PC-9 (cell line): Measurements from ENCODE around the gene RPAP3. TPM values are rescaled to one million over a fixed set of nuclear protein-coding genes. Genes with fewer than 3 reads are reported as not detected.

Experiments used
- BruUV-seq: library from RNA; stranded (reverse); fragments of 400-500 nt; replicated peaks from 2 replicates; lab custom pipeline; 2021; lab: Mats Ljungman, UMichigan
- CTCF ChIA-PET: fragments of 300-600 bp; sonication (Branson Sonifier 250); formaldehyde crosslinking; loops from one replicate; lab custom pipeline; 2022; ENCODE audit warnings: antibody characterized with exemption; lab: Charles Lee
- POLR2A ChIA-PET: fragments of 300-600 bp; sonication (Branson Sonifier 250); formaldehyde crosslinking; loops from one replicate; lab custom pipeline; 2022; ENCODE audit warnings: antibody characterized with exemption; ENCODE audit not compliant: unreplicated experiment; lab: Charles Lee
- DNase-seq, 2 experiments: peaks; one replicate each; pipeline versions ENCODE4 v3.0.0 to v3.0.0-alpha.2; 2015 to 2022; ENCODE audit warnings: mixed read lengths in 1 of 2
- H2AFZ ChIP-seq: fragments of 200-600 bp; sonication (generic); 2 replicates; pipeline ENCODE4 v1.8.1; 2017; ENCODE audit warnings: antibody characterized with exemption
- H3F3A ChIP-seq: fragments of 200-600 bp; sonication (generic); 2 replicates; pipeline ENCODE4 v1.8.1; 2017; ENCODE audit warnings: antibody characterized with exemption, mild to moderate bottlenecking, low read depth; ENCODE audit not compliant: insufficient read depth
- H3K27ac ChIP-seq: fragments of 200-600 bp; sonication (generic); 2 replicates; pipeline ENCODE4 v1.6.1; 2016; ENCODE audit warnings: mixed run types
- H3K27me3 ChIP-seq: fragments of 200-600 bp; sonication (generic); 2 replicates; pipeline ENCODE4 v1.6.1; 2016; ENCODE audit warnings: low read depth, mixed run types; ENCODE audit not compliant: insufficient read depth
- H3K36me3 ChIP-seq: fragments of 200-600 bp; sonication (generic); 2 replicates; pipeline ENCODE4 v1.6.1; 2016; ENCODE audit warnings: low read depth, mixed run types
- H3K4me1 ChIP-seq: fragments of 200-600 bp; sonication (generic); replicated peaks from 2 replicates; pipeline ENCODE4 v1.6.1; 2016; ENCODE audit warnings: mixed run types; ENCODE audit not compliant: insufficient read depth
- H3K4me2 ChIP-seq: fragments of 200-600 bp; sonication (generic); 2 replicates; pipeline ENCODE4 v1.6.1; 2017; ENCODE audit warnings: mixed run types
- H3K4me3 ChIP-seq: fragments of 200-600 bp; sonication (generic); 2 replicates; pipeline ENCODE4 v1.6.1; 2016; ENCODE audit warnings: mixed run types
- H3K79me2 ChIP-seq: fragments of 200-600 bp; sonication (generic); 2 replicates; pipeline ENCODE4 v1.6.1; 2017; ENCODE audit warnings: low read depth, mixed run types
- H3K9me2 ChIP-seq: fragments of 200-600 bp; sonication (generic); 2 replicates; pipeline ENCODE4 v1.8.1; 2017; ENCODE audit warnings: mild to moderate bottlenecking; ENCODE audit not compliant: insufficient read depth
- H3K9me3 ChIP-seq: fragments of 200-600 bp; sonication (generic); 2 replicates; pipeline ENCODE4 v1.8.1; 2016; ENCODE audit warnings: low read depth; ENCODE audit not compliant: insufficient read depth
- H4K20me1 ChIP-seq: fragments of 200-600 bp; sonication (generic); 2 replicates; pipeline ENCODE4 v1.8.1; 2017; ENCODE audit not compliant: insufficient read depth
- CTCF ChIP-seq: fragments of 200-600 bp; sonication (generic); conservative IDR thresholded peaks from 2 replicates; pipeline ENCODE4 v1.6.1; 2017; ENCODE audit warnings: mixed run types, antibody characterized with exemption, mild to moderate bottlenecking, moderate library complexity
- EZH2 ChIP-seq: fragments of 200-600 bp; sonication (generic); IDR thresholded peaks from 2 replicates; pipeline ENCODE4 v1.8.0; 2017; ENCODE audit warnings: antibody characterized with exemption, low read depth
- intact Hi-C: fragments of 100-400 bp; cut with micrococcal nuclease; formaldehyde crosslinking; loops from one replicate; pipeline ENCODE4 v1.10.0; 2022; ENCODE audit not compliant: unreplicated experiment
- total RNA-seq: library from RNA; stranded (reverse); gene quantifications from 2 replicates; pipeline ENCODE4 v1.2.3, GENCODE V29; 2021

Gene RPAP3
- total RNA-seq, 1 experiment from 2014 or later = 37.0 TPM

GRCh38 chr12:47730341-47730744 is 24.5 kb upstream of the RPAP3 start:
- Histone ChIP-seq H3K4me1 (peaks cover 8% of the 10 kb centered on the region), H3F3A (0 out of 2 replicates have a peak, but pooled peaks cover 6% of the 10 kb centered on the region), H3K9me3 (no peaks in the 10 kb centered on the region), H3K4me2 (no peak overlapping the region), H2AFZ (no peak overlapping the region), H3K4me3 (no peak overlapping the region), H3K27ac (no peak overlapping the region), H3K9me2 (no peaks in the 10 kb centered on the region), H3K27me3 (no peaks in the 10 kb centered on the region), H3K36me3 (no peaks in the 10 kb centered on the region), H3K79me2 (no peaks in the 10 kb centered on the region), H4K20me1 (no peaks in the 10 kb centered on the region)
- intact Hi-C loops = no loop called here
- POLR2A ChIA-PET = no interaction called here
- BruUV-seq = no TSS peak
- TF ChIP-seq CTCF (no peak), EZH2 (no peak)
- peak in 1 of 2 experiments; percentile 47 for DNase-seq
- CTCF ChIA-PET = interaction anchor here (1.3 kb wide), 1 partner anchor 11 kb away, joined by 3 read pairs; no protein-coding TSS in a partner anchor

- intact Hi-C loops = no loop called here
- ChIA-PET CTCF (interaction anchor here (0.6 to 1.3 kb wide), 2 partner anchors 12 to 26 kb away, joined by 3 to 5 read pairs; no protein-coding TSS in a partner anchor), POLR2A (no interaction called here)
- Histone ChIP-seq H3K27ac (no peak overlapping the region), H3K4me2 (no peak overlapping the region), H3K9me2 (no peaks in the 10 kb centered on the region), H3K36me3 (no peaks in the 10 kb centered on the region), H3F3A (0 out of 2 replicates have a peak, but pooled peaks cover 6% of the 10 kb centered on the region), H3K79me2 (no peaks in the 10 kb centered on the region), H3K27me3 (no peaks in the 10 kb centered on the region), H3K4me3 (no peak overlapping the region), H4K20me1 (no peaks in the 10 kb centered on the region), H3K9me3 (no peaks in the 10 kb centered on the region), H2AFZ (no peak overlapping the region), H3K4me1 (peaks cover 13% of the 10 kb centered on the region)
- no peak for DNase-seq
- no TSS peak for BruUV-seq
- TF ChIP-seq EZH2 = no peak
- no peak for TF ChIP-seq CTCF
Measured at GRCh38 chr12:47729233-47729632, 23.4 kb upstream of the RPAP3 start.

DNA sequence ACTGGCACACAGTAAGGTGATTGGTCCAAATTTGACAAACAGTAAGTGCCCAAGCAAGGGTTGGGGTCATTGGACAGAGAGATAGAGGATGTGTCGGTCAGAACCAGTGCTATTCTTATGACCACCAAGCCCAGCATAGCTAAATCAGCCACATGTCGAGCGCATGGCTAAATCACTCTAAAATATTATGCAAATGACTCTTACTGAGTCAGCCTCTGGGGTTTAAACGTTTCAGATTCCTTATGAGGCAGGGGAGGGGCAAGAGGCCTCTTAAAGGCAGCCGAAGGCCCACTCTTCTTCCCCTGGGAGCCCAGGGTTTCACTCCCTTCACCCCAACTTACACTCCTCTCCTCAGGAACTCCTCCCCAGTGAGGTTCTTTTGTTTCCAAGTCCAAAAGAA is 20.1 kb upstream of the RPAP3 start:
- DNase-seq = no peak
- Histone ChIP-seq H3K9me2 (no peaks in the 10 kb centered on the region), H3K79me2 (no peaks in the 10 kb centered on the region), H3F3A (0 out of 2 replicates have a peak, but pooled peaks cover 20% of the 10 kb centered on the region), H3K4me3 (no peak overlapping the region), H3K27ac (no peak overlapping the region), H3K4me2 (no peak overlapping the region), H3K4me1 (peaks cover 27% of the 10 kb centered on the region), H4K20me1 (no peaks in the 10 kb centered on the region), H3K9me3 (no peaks in the 10 kb centered on the region), H2AFZ (no peak overlapping the region), H3K27me3 (no peaks in the 10 kb centered on the region), H3K36me3 (no peaks in the 10 kb centered on the region)
- POLR2A ChIA-PET = interaction anchor here (0.6 to 0.7 kb wide), 3 partner anchors 44 to 298 kb away, joined by 3 to 9 read pairs (median 6); no protein-coding TSS in a partner anchor
- no TSS peak for BruUV-seq
- TF ChIP-seq EZH2 (no peak), CTCF (no peak)
- CTCF ChIA-PET = interaction anchor here (0.5 to 0.9 kb wide), 4 partner anchors 17 to 1090 kb away, joined by 4 to 6 read pairs (median 4); no protein-coding TSS in a partner anchor
- intact Hi-C loops = no loop called here
